Activated CD4-positive, CD25-positive, alpha-beta regulatory T cell treated with anti-CD3 and anti-CD28 coated beads, Interleukin-2, amount 50 U/mL, for 24 hours (primary cell): ENCODE data around the gene KIRREL3.
A peak's percentile ranks its signal among the peaks of the same experiment; 100 is the strongest.

ENCODE experiments used
- ATAC-seq, 2 donors: fragments of 150-1000 bp; cut with Tn5 transposase; one replicate each; pipeline ENCODE4 v1.10.0; 2021; ENCODE audit warnings: mild to moderate bottlenecking in 1 of 2, moderate library complexity in 1 of 2

Gene KIRREL3

GRCh38 chr11:126658306-126659056 lies 342.1 kb downstream of the KIRREL3 start:
- ATAC-seq: no peak

DNA sequence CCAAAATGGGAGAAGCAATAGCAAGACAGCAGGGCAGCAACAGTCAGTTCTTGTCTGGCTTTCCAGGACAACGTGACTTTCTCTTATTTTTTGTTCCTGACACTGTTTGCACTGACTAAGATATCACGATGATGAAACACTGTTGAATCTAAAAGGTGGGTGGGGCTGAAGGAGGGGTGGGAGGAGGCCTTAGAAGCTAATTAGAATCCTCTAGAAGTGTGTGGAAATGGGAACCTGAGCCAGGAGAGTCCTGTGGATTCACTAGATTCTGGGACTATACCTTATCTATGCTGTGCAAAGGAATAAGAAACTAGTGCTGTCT lies 344.8 kb downstream of the KIRREL3 start:
- no peak for ATAC-seq

GRCh38 chr11:126654886-126655806 lies 345.4 kb downstream of the KIRREL3 start:
- no peak for ATAC-seq

DNA sequence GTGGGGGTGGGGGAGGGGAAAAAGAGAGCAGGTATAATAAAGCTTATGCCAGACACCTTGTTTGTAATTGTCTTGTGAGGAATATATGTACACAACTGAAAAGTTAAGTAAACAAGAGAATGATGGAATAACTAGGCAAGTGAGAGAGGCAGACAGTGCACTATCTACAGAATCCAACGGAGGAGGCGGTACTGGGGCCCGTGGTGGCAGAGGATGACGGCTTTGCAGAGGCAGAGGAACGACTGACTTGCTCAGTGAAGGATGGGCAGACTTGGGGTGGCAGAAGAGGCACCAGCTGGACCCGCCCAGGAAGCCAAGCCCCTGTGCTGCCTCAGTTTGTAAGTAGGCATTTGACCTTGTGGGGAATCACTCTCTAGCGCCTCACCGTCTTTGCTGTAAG lies 347.5 kb downstream of the KIRREL3 start:
- ATAC-seq: no peak

GRCh38 chr11:126647735-126648134 lies 352.8 kb downstream of the KIRREL3 start:
- ATAC-seq: no peak

DNA sequence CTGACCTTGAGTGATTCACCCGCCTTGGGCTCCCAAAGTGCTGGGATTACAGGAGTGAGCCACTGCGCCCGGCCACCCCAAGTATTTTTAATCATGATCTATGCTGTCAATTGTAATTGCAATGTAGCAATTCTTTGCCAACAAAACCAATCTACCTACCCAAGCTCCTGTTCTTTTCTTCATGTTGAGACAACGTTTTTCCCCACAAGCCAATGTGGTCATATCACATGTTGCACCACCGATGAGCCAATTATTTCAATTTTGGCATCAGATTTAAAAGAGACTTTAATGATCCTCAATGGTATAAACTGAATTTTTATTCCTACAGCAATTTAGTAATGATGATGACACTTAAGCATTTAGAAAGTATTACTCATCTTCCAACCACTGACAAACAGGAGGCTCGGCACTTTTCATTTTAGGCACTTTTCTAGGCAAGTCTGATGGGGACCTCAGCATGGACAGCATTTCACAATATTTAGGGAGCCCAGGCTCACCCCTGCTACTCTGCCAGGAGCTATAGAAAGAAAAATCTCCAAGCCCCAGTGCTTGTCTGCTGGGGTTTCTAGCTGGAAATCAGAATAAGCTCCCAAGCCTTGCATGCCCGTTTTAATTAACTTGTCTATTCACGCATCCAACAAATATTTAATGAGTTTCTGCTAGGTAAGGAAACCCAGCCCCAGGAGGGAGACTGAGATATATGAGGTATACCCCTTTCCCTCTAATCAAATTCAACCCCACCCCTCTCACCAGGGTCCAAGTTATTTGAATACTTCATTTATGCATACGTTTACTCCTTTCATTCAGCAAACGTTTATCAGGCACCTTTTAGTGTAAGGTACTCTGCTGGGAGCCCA lies 353.6 kb downstream of the KIRREL3 start:
- no peak for ATAC-seq

- no peak for ATAC-seq
Observed at GRCh38 chr11:126645186-126645585, 355.4 kb downstream of the KIRREL3 start.

GRCh38 chr11:126640186-126640585 lies 360.4 kb downstream of the KIRREL3 start:
- ATAC-seq: no peak

GRCh38 chr11:126639692-126640091 lies 360.9 kb downstream of the KIRREL3 start:
- ATAC-seq: no peak

DNA sequence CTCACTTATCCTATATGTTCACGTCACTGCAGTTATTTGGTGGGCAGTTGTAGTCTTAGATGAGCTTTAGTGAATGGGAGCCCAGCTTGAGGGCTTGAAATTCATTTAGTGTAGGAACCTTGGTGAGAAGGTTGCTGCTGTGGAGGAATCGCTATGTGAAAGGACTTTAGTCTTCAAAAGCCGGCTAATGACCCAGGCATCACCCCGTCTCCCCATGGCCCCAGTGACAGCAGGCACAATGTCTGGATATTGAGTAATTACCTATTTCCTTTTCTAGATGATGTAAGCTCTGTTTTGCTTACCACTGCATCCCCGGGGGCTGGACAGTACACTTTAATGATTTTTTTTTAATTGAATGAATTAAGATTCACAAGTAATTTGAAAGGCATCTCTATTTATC lies 361.9 kb downstream of the KIRREL3 start:
- ATAC-seq: no peak

GRCh38 chr11:126637795-126638175 lies 362.8 kb downstream of the KIRREL3 start:
- no peak for ATAC-seq

DNA sequence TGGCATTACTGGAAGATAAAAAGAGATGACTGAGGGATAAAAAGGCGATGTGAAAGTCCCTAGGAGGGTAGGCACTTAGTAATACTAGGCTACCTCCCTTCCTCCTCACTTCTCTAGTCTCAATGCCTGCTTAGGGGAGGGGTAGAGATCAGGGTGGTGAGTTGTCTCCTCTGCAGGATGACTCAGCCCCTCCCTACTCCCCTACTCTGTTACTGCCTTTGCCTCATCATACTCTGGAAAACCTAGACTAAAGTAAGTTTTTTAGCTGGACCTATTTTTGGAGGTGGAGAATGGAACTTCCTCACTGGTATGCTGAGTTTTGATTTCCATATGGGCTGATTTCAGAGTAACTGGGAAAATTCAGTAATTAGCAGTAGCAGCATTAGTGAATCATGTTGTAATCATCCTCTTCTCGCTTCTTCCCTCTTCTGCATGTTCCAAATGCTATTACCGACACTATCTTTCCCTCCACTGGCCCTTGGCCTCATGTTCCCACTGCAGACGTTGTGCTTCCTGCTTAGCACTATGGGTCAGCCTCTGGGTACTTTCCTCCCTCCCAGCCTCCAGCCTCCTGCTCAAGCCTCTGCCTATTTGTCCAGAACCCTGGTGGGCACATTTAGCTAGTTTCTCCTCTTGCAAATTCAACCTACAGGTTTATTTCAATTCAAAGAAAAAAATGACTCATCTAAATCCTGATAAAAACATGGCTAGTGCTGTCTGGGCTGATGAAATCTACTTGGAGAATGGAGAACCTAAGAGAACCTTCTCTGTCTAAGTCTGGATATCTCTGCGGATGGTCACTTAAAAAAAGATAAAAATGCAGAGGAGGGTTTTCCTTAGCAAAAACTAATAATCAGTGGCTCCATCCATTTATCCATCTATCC lies 363.4 kb downstream of the KIRREL3 start:
- ATAC-seq: peak in 1 of 2 donors; percentile 20

GRCh38 chr11:126635511-126635910 lies 365.1 kb downstream of the KIRREL3 start:
- ATAC-seq: no peak

- no peak for ATAC-seq
Observed at GRCh38 chr11:126634963-126635362, 365.6 kb downstream of the KIRREL3 start.

- no peak for ATAC-seq
Observed at GRCh38 chr11:126633330-126633729, 367.2 kb downstream of the KIRREL3 start.

DNA sequence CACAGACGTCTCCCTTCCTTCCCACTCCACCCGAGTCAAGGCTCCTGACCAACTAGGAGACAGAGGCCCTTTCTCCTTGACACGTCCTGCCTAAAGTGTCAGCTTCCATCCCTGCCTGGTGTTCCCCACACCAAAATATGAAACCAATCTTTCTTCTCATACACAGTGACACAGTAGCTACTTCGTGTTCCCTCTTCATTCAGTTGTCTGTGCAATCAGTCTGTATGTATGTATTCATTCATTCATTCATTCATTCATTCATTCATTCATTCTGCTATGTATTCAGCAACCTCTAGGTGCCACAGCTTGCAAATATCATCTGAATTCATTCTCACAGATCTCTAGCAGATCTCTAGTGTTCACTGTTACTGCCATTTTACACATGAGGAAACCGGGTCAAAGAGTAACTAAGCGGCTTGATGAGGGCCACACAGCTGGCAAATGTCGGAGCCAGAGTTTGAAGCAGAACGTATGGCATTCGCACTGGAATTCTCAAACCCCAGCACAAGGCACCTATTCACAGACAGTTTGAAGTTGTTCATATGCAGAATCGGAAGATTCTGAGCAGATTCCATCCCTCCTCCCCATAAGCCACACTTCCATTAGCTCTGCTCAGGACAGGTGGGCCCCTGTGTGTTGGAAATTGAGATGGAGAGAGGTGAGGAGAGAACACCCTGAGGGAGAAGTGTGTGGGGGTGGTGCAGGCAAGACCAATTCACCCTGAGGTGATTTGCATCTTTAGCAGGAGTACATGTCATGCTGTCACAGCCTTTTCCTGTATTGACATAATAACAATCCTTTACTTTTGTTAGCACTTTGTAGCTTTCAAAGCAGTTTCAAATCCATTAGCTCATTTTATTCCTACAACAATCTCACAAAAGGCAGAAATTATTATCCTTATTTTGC lies 369.4 kb downstream of the KIRREL3 start:
- no peak for ATAC-seq

GRCh38 chr11:126630488-126630887 lies 370.1 kb downstream of the KIRREL3 start:
- no peak for ATAC-seq

DNA sequence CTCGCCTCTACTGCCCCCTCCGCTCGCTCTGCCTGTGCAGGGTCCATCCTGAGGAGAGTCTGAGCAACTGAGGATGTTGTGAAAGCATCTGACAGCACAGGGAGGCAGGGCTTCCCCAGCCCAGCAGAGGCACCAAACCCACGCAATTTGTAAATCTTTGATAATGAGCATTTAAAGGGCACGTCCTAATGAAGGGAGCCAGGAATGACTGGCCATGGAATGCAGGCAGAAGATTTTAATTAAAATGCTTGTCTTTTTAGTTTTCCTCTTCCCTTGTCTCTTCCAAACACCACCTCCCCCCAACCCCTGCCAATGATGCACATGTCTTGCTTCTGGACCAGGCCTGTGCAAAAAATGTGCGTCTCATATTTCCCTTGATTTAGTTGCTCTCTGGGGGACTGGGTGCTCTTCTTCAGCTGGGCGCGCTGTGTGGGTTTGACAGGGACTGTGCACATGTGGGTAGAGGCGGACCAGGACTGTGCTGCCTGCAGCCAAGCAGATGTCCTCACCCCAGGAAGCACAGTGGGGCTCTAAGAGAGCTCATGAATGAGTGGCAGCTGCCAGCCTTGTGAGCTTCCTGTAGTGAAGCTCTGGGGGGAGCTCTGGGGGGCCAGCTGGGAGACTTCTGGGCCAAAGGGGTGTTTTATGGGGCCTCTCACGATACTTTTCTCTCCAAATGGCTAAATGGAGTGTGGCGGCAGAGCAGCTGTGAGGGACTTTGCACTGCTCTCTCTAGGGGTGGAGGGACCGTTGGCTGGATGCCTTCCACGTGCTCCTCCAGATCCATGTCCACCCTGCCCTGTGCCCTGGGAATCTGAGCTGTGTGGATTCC lies 371.6 kb downstream of the KIRREL3 start:
- no peak for ATAC-seq

DNA sequence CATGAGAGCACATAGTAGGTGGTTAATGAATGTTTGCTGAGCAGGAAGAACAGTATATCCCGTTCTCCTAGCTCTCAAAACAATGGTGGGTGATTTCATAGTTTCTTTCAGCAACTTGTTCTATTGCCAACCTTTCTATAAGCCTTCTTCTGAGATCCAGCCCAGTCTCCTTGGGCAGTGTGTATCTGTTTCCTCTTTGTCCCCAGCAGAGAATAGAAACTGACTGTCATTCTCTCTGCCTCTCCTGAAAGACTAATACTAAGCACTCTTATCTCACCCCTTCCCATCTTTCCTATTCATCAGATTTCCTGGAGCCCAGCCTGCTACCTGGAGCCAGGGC lies 372.1 kb downstream of the KIRREL3 start:
- no peak for ATAC-seq

DNA sequence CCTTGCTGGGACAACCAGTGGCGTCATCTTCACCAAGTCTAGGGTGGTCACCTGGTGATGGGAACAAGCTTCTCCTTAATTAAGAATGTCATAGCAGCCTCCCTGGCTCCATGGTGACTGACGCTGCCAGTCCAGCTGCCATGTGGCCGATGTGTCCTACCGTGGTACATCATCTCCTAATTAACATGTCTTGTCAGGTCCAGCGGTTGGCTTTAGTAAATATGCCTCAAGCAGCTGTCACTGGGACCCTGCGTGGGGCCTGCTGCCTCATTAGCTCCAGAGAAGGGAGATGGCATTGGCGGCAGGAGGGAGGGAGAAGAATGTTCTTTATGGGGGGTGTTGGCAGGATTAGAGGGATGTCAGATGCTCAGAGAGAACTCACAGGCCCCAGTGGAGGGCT lies 373.1 kb downstream of the KIRREL3 start:
- ATAC-seq: no peak
